ENCODE data around the gene CAPZB. TPM values are rescaled to one million over a fixed set of nuclear protein-coding genes. Genes with fewer than 3 reads are reported as not detected.

CAPZB gene
- total and polyA plus RNA-seq, 4 donors: 230 to 297 (median 272) TPM

GRCh38 chr1:19368964-19369363, 116.4 kb downstream of the CAPZB start:
- Histone ChIP-seq H3K27ac (ENCODE audit: low read depth in 1 of 2, low read length in 2 of 2) (no peak overlapping the region), H3K4me3 (ENCODE audit: low read length in 2 of 2) (no peak overlapping the region), H3K9me3 (ENCODE audit: control insufficient read depth, low read length) (no peaks in the 10 kb centered on the region), H3K36me3 (ENCODE audit: control insufficient read depth in 1 of 2, insufficient read depth in 2 of 2, low read length in 1 of 2) (no peaks in the 10 kb centered on the region), H3K4me1 (ENCODE audit: control insufficient read depth in 1 of 2, insufficient read depth in 2 of 2, low read length in 2 of 2) (no peaks in the 10 kb centered on the region), H3K27me3 (ENCODE audit: control insufficient read depth in 1 of 2, insufficient read depth in 2 of 2, low read length in 1 of 2) (no peaks in the 10 kb centered on the region)
- ATAC-seq (ENCODE audit: low FRiP score) (no peak), DNase-seq (no peak)
- intact Hi-C loops (cut with DNase I): no loop called here
- WGBS, 2 donors: 72 to 76% methylated on average over 5 of the region's 5 CpGs

- 25 to 41% methylated on average over 5 of the region's 5 CpGs for WGBS, 2 donors
- ATAC-seq (ENCODE audit: low FRiP score) (no peak), DNase-seq (no peak)
- H3K27ac ChIP-seq (ENCODE audit: low read depth in 1 of 2, low read length in 2 of 2): no peak overlapping the region
- no peaks in the 10 kb centered on the region for H3K27me3 ChIP-seq (ENCODE audit: control insufficient read depth in 1 of 2, insufficient read depth in 2 of 2, low read length in 1 of 2)
- no peaks in the 10 kb centered on the region for H3K4me1 ChIP-seq (ENCODE audit: control insufficient read depth in 1 of 2, insufficient read depth in 2 of 2, low read length in 2 of 2)
- no peaks in the 10 kb centered on the region for H3K9me3 ChIP-seq (ENCODE audit: control insufficient read depth, low read length)
- H3K36me3 ChIP-seq (ENCODE audit: control insufficient read depth in 1 of 2, insufficient read depth in 2 of 2, low read length in 1 of 2): no peaks in the 10 kb centered on the region
- intact Hi-C loops (cut with DNase I): no loop called here
- H3K4me3 ChIP-seq (ENCODE audit: low read length in 2 of 2): no peak overlapping the region
Observed at GRCh38 chr1:19368050-19368449, 117.3 kb downstream of the CAPZB start.

- no peak overlapping the region for H3K27ac ChIP-seq (ENCODE audit: low read depth in 1 of 2, low read length in 2 of 2)
- ATAC-seq (ENCODE audit: low FRiP score): no peak
- no peaks in the 10 kb centered on the region for H3K27me3 ChIP-seq (ENCODE audit: control insufficient read depth in 1 of 2, insufficient read depth in 2 of 2, low read length in 1 of 2)
- H3K4me3 ChIP-seq (ENCODE audit: low read length in 2 of 2): no peak overlapping the region
- H3K9me3 ChIP-seq (ENCODE audit: control insufficient read depth, low read length): no peaks in the 10 kb centered on the region
- WGBS, 2 donors: 28 to 39% methylated on average over 13 of the region's 13 CpGs
- no peak for DNase-seq
- intact Hi-C loops (cut with DNase I): no loop called here
- H3K36me3 ChIP-seq (ENCODE audit: control insufficient read depth in 1 of 2, insufficient read depth in 2 of 2, low read length in 1 of 2): no peaks in the 10 kb centered on the region
- H3K4me1 ChIP-seq (ENCODE audit: control insufficient read depth in 1 of 2, insufficient read depth in 2 of 2, low read length in 2 of 2): no peaks in the 10 kb centered on the region
Observed at GRCh38 chr1:19367584-19368041, 117.7 kb downstream of the CAPZB start.

GRCh38 chr1:19366599-19367536, 118.5 kb downstream of the CAPZB start:
- 84 to 87% methylated on average over 18 of the region's 18 CpGs for WGBS, 2 donors
- intact Hi-C loops (cut with DNase I): no loop called here
- no peaks in the 10 kb centered on the region for H3K27me3 ChIP-seq (ENCODE audit: control insufficient read depth in 1 of 2, insufficient read depth in 2 of 2, low read length in 1 of 2)
- no peak for ATAC-seq (ENCODE audit: low FRiP score)
- no peak for DNase-seq
- H3K4me3 ChIP-seq (ENCODE audit: low read length in 2 of 2): no peak overlapping the region
- H3K36me3 ChIP-seq (ENCODE audit: control insufficient read depth in 1 of 2, insufficient read depth in 2 of 2, low read length in 1 of 2): no peaks in the 10 kb centered on the region
- no peaks in the 10 kb centered on the region for H3K9me3 ChIP-seq (ENCODE audit: control insufficient read depth, low read length)
- H3K4me1 ChIP-seq (ENCODE audit: control insufficient read depth in 1 of 2, insufficient read depth in 2 of 2, low read length in 2 of 2): no peaks in the 10 kb centered on the region
- H3K27ac ChIP-seq (ENCODE audit: low read depth in 1 of 2, low read length in 2 of 2): no peak overlapping the region

- H3K9me3 ChIP-seq (ENCODE audit: control insufficient read depth, low read length): no peaks in the 10 kb centered on the region
- H3K27me3 ChIP-seq (ENCODE audit: control insufficient read depth in 1 of 2, insufficient read depth in 2 of 2, low read length in 1 of 2): no peaks in the 10 kb centered on the region
- DNase-seq (no peak), ATAC-seq (ENCODE audit: low FRiP score) (no peak)
- intact Hi-C loops (cut with DNase I): no loop called here
- no peak overlapping the region for H3K4me3 ChIP-seq (ENCODE audit: low read length in 2 of 2)
- WGBS, 2 donors: 59 to 71% methylated on average over 10 of the region's 10 CpGs
- no peaks in the 10 kb centered on the region for H3K36me3 ChIP-seq (ENCODE audit: control insufficient read depth in 1 of 2, insufficient read depth in 2 of 2, low read length in 1 of 2)
- no peaks in the 10 kb centered on the region for H3K4me1 ChIP-seq (ENCODE audit: control insufficient read depth in 1 of 2, insufficient read depth in 2 of 2, low read length in 2 of 2)
- no peak overlapping the region for H3K27ac ChIP-seq (ENCODE audit: low read depth in 1 of 2, low read length in 2 of 2)
Observed at GRCh38 chr1:19365721-19366120, 119.6 kb downstream of the CAPZB start.

- no peak for DNase-seq
- H3K27ac ChIP-seq (ENCODE audit: low read depth in 1 of 2, low read length in 2 of 2): no peak overlapping the region
Observed at GRCh38 chr1:19363536-19364152, 121.7 kb downstream of the CAPZB start.

GRCh38 chr1:19361611-19362147, 123.7 kb downstream of the CAPZB start:
- no peaks in the 10 kb centered on the region for H3K27me3 ChIP-seq (ENCODE audit: control insufficient read depth in 1 of 2, insufficient read depth in 2 of 2, low read length in 1 of 2)
- DNase-seq (no peak), ATAC-seq (ENCODE audit: low FRiP score) (peak; percentile 5)
- no peaks in the 10 kb centered on the region for H3K36me3 ChIP-seq (ENCODE audit: control insufficient read depth in 1 of 2, insufficient read depth in 2 of 2, low read length in 1 of 2)
- no peaks in the 10 kb centered on the region for H3K4me1 ChIP-seq (ENCODE audit: control insufficient read depth in 1 of 2, insufficient read depth in 2 of 2, low read length in 2 of 2)
- H3K4me3 ChIP-seq (ENCODE audit: low read length in 2 of 2): no peak overlapping the region
- H3K9me3 ChIP-seq (ENCODE audit: control insufficient read depth, low read length): no peaks in the 10 kb centered on the region
- no peak overlapping the region for H3K27ac ChIP-seq (ENCODE audit: low read depth in 1 of 2, low read length in 2 of 2)
- intact Hi-C loops (cut with DNase I): no loop called here
- WGBS, 2 donors: 69 to 74% methylated on average over 8 of the region's 8 CpGs

More at GRCh38 chr1:19363536-19364152, 121.7 kb downstream of the CAPZB start:
- no peaks in the 10 kb centered on the region for H3K27me3 ChIP-seq (ENCODE audit: control insufficient read depth in 1 of 2, insufficient read depth in 2 of 2, low read length in 1 of 2)
- no peaks in the 10 kb centered on the region for H3K36me3 ChIP-seq (ENCODE audit: control insufficient read depth in 1 of 2, insufficient read depth in 2 of 2, low read length in 1 of 2)
- 70 to 74% methylated on average over 8 of the region's 8 CpGs for whole genome bisulfite sequencing, 2 donors
- ATAC-seq (ENCODE audit: low FRiP score): no peak
- no peaks in the 10 kb centered on the region for H3K4me1 ChIP-seq (ENCODE audit: control insufficient read depth in 1 of 2, insufficient read depth in 2 of 2, low read length in 2 of 2)
- intact Hi-C loops (cut with DNase I): no loop called here
- H3K9me3 ChIP-seq (ENCODE audit: control insufficient read depth, low read length): no peaks in the 10 kb centered on the region
- H3K4me3 ChIP-seq (ENCODE audit: low read length in 2 of 2): no peak overlapping the region

- Histone ChIP-seq H3K9me3 (ENCODE audit: control insufficient read depth, low read length) (no peaks in the 10 kb centered on the region), H3K4me3 (ENCODE audit: low read length in 2 of 2) (no peak overlapping the region), H3K27me3 (ENCODE audit: control insufficient read depth in 1 of 2, insufficient read depth in 2 of 2, low read length in 1 of 2) (no peaks in the 10 kb centered on the region), H3K36me3 (ENCODE audit: control insufficient read depth in 1 of 2, insufficient read depth in 2 of 2, low read length in 1 of 2) (peaks cover 0 to 5% of the 10 kb centered on the region in 2 donors), H3K27ac (ENCODE audit: low read depth in 1 of 2, low read length in 2 of 2) (no peak overlapping the region), H3K4me1 (ENCODE audit: control insufficient read depth in 1 of 2, insufficient read depth in 2 of 2, low read length in 2 of 2) (no peaks in the 10 kb centered on the region)
- WGBS, 2 donors: 80 to 85% methylated on average over 18 of the region's 18 CpGs
- DNase-seq (no peak), ATAC-seq (ENCODE audit: low FRiP score) (no peak)
- intact Hi-C loops (cut with DNase I): no loop called here
Observed at GRCh38 chr1:19360843-19361610, 124.3 kb downstream of the CAPZB start.

Measured in aorta (tissue), 5 donors.